Spleen (tissue), 7 donors: ENCODE data around the gene STAC2.

Experiments used
- POLR2A ChIP-seq, 3 donors: fragments of 450-650 bp; IDR thresholded peaks; one replicate each; pipeline ENCODE4 v1.5.1; 2017; ENCODE audit warnings: antibody characterized with exemption in 3 of 3, mild to moderate bottlenecking in 1 of 3
- POLR2AphosphoS5 ChIP-seq, 3 donors: sonication (generic); formaldehyde crosslinking; IDR thresholded peaks; one replicate each; pipeline ENCODE4 v1.5.1; 2017; ENCODE audit warnings: antibody characterized with exemption in 3 of 3
- TF ChIP-seq, protein P1 (sequence below), 11 experiments: fragments of 200-600 bp in 7 of 11; fragments of 450-650 bp in 4 of 11; sonication (generic) in 4 of 11; IDR thresholded peaks in 8 of 11; conservative IDR thresholded peaks in 3 of 11; 1 replicate in 7 of 11; 2 replicates in 4 of 11; pipeline versions ENCODE4 v1.4.0 to v1.8.0; 2016 to 2021; ENCODE audit warnings: antibody characterized with exemption in 11 of 11, inconsistent platforms in 4 of 11, mild to moderate bottlenecking in 1 of 11
- donor health status: DM: no; HTN: no; CAD: no; lungs with moderate emphysema.
- donor health status: DM: no; HTN: no; CAD: no.
- donor health status: DM: no; HTN: no; CAD: no.

DNA sequence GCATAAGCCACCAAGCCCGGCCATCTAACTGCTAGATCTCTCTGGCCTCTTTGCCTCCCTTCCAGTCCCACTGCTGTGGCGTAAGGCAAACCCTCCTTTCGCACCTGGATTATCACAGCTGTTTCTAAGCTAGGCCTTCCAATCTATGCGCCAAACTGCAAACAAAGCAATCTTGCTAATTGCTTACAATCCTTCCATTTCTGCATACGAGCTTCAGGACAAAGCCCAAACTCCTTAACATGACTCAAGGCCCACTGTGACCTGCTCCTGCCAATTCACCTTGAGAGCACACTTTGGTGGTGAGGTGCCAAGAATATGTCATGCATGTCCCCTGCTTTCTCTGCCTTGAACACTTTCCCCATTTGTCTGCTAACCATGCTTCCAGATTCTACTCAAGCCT, 53.8 kb downstream of the STAC2 start:
- TF ChIP-seq, protein P1, sequence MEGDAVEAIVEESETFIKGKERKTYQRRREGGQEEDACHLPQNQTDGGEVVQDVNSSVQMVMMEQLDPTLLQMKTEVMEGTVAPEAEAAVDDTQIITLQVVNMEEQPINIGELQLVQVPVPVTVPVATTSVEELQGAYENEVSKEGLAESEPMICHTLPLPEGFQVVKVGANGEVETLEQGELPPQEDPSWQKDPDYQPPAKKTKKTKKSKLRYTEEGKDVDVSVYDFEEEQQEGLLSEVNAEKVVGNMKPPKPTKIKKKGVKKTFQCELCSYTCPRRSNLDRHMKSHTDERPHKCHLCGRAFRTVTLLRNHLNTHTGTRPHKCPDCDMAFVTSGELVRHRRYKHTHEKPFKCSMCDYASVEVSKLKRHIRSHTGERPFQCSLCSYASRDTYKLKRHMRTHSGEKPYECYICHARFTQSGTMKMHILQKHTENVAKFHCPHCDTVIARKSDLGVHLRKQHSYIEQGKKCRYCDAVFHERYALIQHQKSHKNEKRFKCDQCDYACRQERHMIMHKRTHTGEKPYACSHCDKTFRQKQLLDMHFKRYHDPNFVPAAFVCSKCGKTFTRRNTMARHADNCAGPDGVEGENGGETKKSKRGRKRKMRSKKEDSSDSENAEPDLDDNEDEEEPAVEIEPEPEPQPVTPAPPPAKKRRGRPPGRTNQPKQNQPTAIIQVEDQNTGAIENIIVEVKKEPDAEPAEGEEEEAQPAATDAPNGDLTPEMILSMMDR (IDR thresholded peaks at IDR 0.05 in 8 of 11, conservative IDR thresholded peaks at IDR 0.05 in 3 of 11), result no peak
- TF ChIP-seq POLR2A (IDR thresholded peaks at IDR 0.05) (no peak), POLR2AphosphoS5 (IDR thresholded peaks at IDR 0.05) (no peak)
